Stimulated activated CD4-positive, alpha-beta T cell treated with anti-CD3 and anti-CD28 coated beads, Interleukin-1b, Interleukin-23, amount 100 ng/mL, for 48 hours (primary cell): ENCODE results near the gene SRC.

Source experiments
- DNase-seq: peaks from one replicate; pipeline ENCODE4 v3.0.0-alpha.2; 2020

The SRC gene

GRCh38 chr20:37436527-37437186, 90.7 kb downstream of the SRC start:
- DNase-seq = no peak

- no peak for DNase-seq
These were observed 91.7 kb downstream of the SRC start for GRCh38 chr20:37437676-37438075.

- DNase-seq = no peak
These were observed 92.7 kb downstream of the SRC start for GRCh38 chr20:37438464-37439222.

GRCh38 chr20:37439223-37439933, 93.4 kb downstream of the SRC start:
- no peak for DNase-seq

- no peak for DNase-seq
These were observed 95.1 kb downstream of the SRC start for GRCh38 chr20:37441023-37441422.

- no peak for DNase-seq
These were observed 96.6 kb downstream of the SRC start for GRCh38 chr20:37442547-37442946.

GRCh38 chr20:37442986-37443385, 97.0 kb downstream of the SRC start:
- DNase-seq = no peak

- DNase-seq = no peak
These were observed 97.7 kb downstream of the SRC start for GRCh38 chr20:37443596-37443995.

- no peak for DNase-seq
These were observed 99.1 kb downstream of the SRC start for GRCh38 chr20:37445041-37445440.

GRCh38 chr20:37446286-37447032, 100.5 kb downstream of the SRC start:
- no peak for DNase-seq

- no peak for DNase-seq
These were observed 101.7 kb downstream of the SRC start for GRCh38 chr20:37447688-37448087.

- DNase-seq = no peak
These were observed 103.3 kb downstream of the SRC start for GRCh38 chr20:37449276-37449675.

- DNase-seq = no peak
These were observed 104.4 kb downstream of the SRC start for GRCh38 chr20:37450344-37450743.

- no peak for DNase-seq
These were observed 105.7 kb downstream of the SRC start for GRCh38 chr20:37451616-37452015.

GRCh38 chr20:37452236-37452635, 106.3 kb downstream of the SRC start:
- no peak for DNase-seq

- no peak for DNase-seq
These were observed 107.3 kb downstream of the SRC start for GRCh38 chr20:37453288-37453687.

- DNase-seq = no peak
These were observed 107.9 kb downstream of the SRC start for GRCh38 chr20:37453836-37454235.

GRCh38 chr20:37454636-37455385, 108.9 kb downstream of the SRC start:
- no peak for DNase-seq
